ENCODE measurements around the gene SDK2. TPM values are rescaled to one million over a fixed set of nuclear protein-coding genes. Genes with fewer than 3 reads are reported as not detected.

SDK2 gene
- total and polyA plus RNA-seq, 2 of the 4 experiments (the other 2 are of a cell fraction): under 0.01 to 0.03 TPM

GRCh38 chr17:73420897-73421296 lies 223.3 kb downstream of the SDK2 start:
- Histone ChIP-seq H3K9me3 (ENCODE audit: control insufficient read depth, insufficient read depth, low read length) (no peaks in the 10 kb centered on the region), H2BK15ac (ENCODE audit: low read depth, low read length) (no peak overlapping the region), H4K20me1 (ENCODE audit: insufficient read depth, low read length) (no peaks in the 10 kb centered on the region), H3K4me2 (ENCODE audit: low read depth, low read length) (no peak overlapping the region), H3K14ac (replicated peaks; ENCODE audit: low read depth, low read length) (no peak overlapping the region), H3K36me3 (ENCODE audit: control insufficient read depth, insufficient read depth, low read length) (no peaks in the 10 kb centered on the region), H2BK5ac (ENCODE audit: low read depth, low read length, poor library complexity, severe bottlenecking) (no peak overlapping the region), H3K4me3 (ENCODE audit: insufficient read depth, low read depth, low read length) (no peak overlapping the region), H4K8ac (ENCODE audit: low read depth in 2 of 2, low read length in 2 of 2) (no peak overlapping the region), H2AK9ac (replicated peaks; ENCODE audit: low read depth, low read length, poor library complexity) (no peak overlapping the region), H3K23ac (ENCODE audit: low read depth, low read length) (no peak overlapping the region), H3K27ac (ENCODE audit: insufficient read depth, low read length) (no peak overlapping the region), H2BK120ac (ENCODE audit: low read depth, low read length) (no peak overlapping the region), H3K9ac (ENCODE audit: low read depth, low read length) (no peak overlapping the region), H3K4me1 (ENCODE audit: control insufficient read depth, insufficient read depth, low read length) (no peaks in the 10 kb centered on the region), H3K27me3 (ENCODE audit: control insufficient read depth, insufficient read depth, low read length) (no peaks in the 10 kb centered on the region; the same call in 1 of the 2 replicates), H2BK20ac (ENCODE audit: low read depth, low read length) (no peak overlapping the region), H3K18ac (ENCODE audit: low read depth, low read length) (no peak overlapping the region), H3K4ac (ENCODE audit: low read depth, low read length) (no peak overlapping the region), H4K5ac (ENCODE audit: low read depth, low read length) (no peak overlapping the region), H4K91ac (ENCODE audit: insufficient read depth, low read depth, low read length) (no peak overlapping the region), H3K9me1 (ENCODE audit: insufficient read depth, low read length) (no peaks in the 10 kb centered on the region), H2AK5ac (ENCODE audit: low read depth, low read length) (no peak overlapping the region), H3K56ac (ENCODE audit: extremely low read depth, insufficient read depth, low read length) (no peak overlapping the region), H2AFZ (replicated peaks; ENCODE audit: low read length, poor library complexity) (no peak overlapping the region), H3K79me1 (ENCODE audit: low read depth in 1 of 2, low read length in 2 of 2) (no peaks in the 10 kb centered on the region)
- in situ Hi-C loops (cut with MboI; ENCODE audit: low sequenced_read_pairs) (no loop called here), dilution Hi-C loops (cut with HindIII; ENCODE audit: low sequenced_read_pairs, unreplicated experiment) (no loop called here), intact Hi-C loops (cut with micrococcal nuclease) (no loop called here)
- TF ChIP-seq RFX5 (IDR thresholded peaks at IDR 0.05; ENCODE audit: low read depth, low read length) (no peak), RAD21 (IDR thresholded peaks at IDR 0.05; ENCODE audit: low read length) (peak; percentile 17; the same call in 1 of the 2 replicates), USF2 (IDR thresholded peaks at IDR 0.05; ENCODE audit: low read depth, low read length) (no peak), MAFK (IDR thresholded peaks at IDR 0.05; ENCODE audit: low read depth, low read length) (no peak), CTCF (conservative IDR thresholded peaks at IDR 0.05; ENCODE audit: low read depth, low read length) (peak; percentile 25; the same call in 1 of the 2 replicates), SMC3 (IDR thresholded peaks at IDR 0.05; ENCODE audit: low read depth, low read length) (peak; percentile 22; the same call in 1 of the 2 replicates)
- no TSS peak for BruUV-seq (replicated peaks)
- DNase-seq (peak; percentile 9), ATAC-seq (ENCODE audit: low read depth) (peak; percentile 44; the same call in 1 of the 2 replicates)
- 57% methylated on average over 3 of the region's 9 CpGs; no CpG with 5 or more reads in 1 of the 2 experiments for WGBS, 2 experiments (ENCODE audit: extremely low coverage in 2 of 2, insufficient read length in 1 of 2)
- CTCF ChIA-PET: interaction anchor here (0.9 to 1.4 kb wide), 2 partner anchors 9 to 14 kb away, joined by 3 read pairs; no protein-coding TSS in a partner anchor
- POLR2A ChIA-PET (ENCODE audit: unreplicated experiment): no interaction called here
